ENCODE data around the gene ANKRD11. TPM values are rescaled to one million over a fixed set of nuclear protein-coding genes. Genes with fewer than 3 reads are reported as not detected.

Gene ANKRD11
- total and polyA plus RNA-seq, 8 donors, result 90.7 to 123 (median 98.4) TPM

- DNase-seq (no peak), ATAC-seq (no peak)
- H3K4me3 ChIP-seq, result no peak overlapping the region
- intact Hi-C loops (cut with DNase I), result no loop called here
- H3K9me3 ChIP-seq, result no peaks in the 10 kb centered on the region
- TF ChIP-seq CTCF (IDR thresholded peaks at IDR 0.05), result no peak
- peak overlapping the region in 1 of 2 donors; percentile 46 for H3K27ac ChIP-seq
- peaks cover 49 to 99% of the 10 kb centered on the region in 2 donors for H3K4me1 ChIP-seq
- no peaks in the 10 kb centered on the region for H3K27me3 ChIP-seq
- no peaks in the 10 kb centered on the region for H3K36me3 ChIP-seq
These were observed 45.2 kb downstream of the ANKRD11 start for GRCh38 chr16:89445166-89445565.

- intact Hi-C loops (cut with DNase I), result no loop called here
- Histone ChIP-seq H3K36me3 (no peaks in the 10 kb centered on the region), H3K4me3 (no peak overlapping the region), H3K27me3 (no peaks in the 10 kb centered on the region), H3K9me3 (no peaks in the 10 kb centered on the region), H3K4me1 (peaks cover 49 to 98% of the 10 kb centered on the region in 2 donors), H3K27ac (peak overlapping the region in 1 of 2 donors; percentile 46)
- no peak for DNase-seq
- no peak for ATAC-seq
- TF ChIP-seq CTCF (IDR thresholded peaks at IDR 0.05), result no peak
These were observed 45.6 kb downstream of the ANKRD11 start for GRCh38 chr16:89444728-89445127.

- Histone ChIP-seq H3K9me3 (no peaks in the 10 kb centered on the region), H3K4me3 (no peak overlapping the region), H3K27ac (peak overlapping the region in 1 of 2 donors; percentile 46), H3K36me3 (no peaks in the 10 kb centered on the region), H3K27me3 (no peaks in the 10 kb centered on the region), H3K4me1 (peaks cover 50 to 93% of the 10 kb centered on the region in 2 donors)
- intact Hi-C loops (cut with DNase I), result no loop called here
- ATAC-seq (no peak), DNase-seq (no peak)
- no peak for TF ChIP-seq CTCF (IDR thresholded peaks at IDR 0.05)
These were observed 46.1 kb downstream of the ANKRD11 start for GRCh38 chr16:89444151-89444723.

GRCh38 chr16:89443727-89444084 is 46.7 kb downstream of the ANKRD11 start:
- Histone ChIP-seq H3K4me1 (peaks cover 53 to 88% of the 10 kb centered on the region in 2 donors), H3K4me3 (no peak overlapping the region), H3K9me3 (no peaks in the 10 kb centered on the region), H3K27ac (peak overlapping the region in 1 of 2 donors; percentile 46), H3K36me3 (no peaks in the 10 kb centered on the region), H3K27me3 (no peaks in the 10 kb centered on the region)
- DNase-seq (peak in 1 of 4 donors; percentile 20), ATAC-seq (peak; percentile 41)
- no peak for TF ChIP-seq CTCF (IDR thresholded peaks at IDR 0.05)
- intact Hi-C loops (cut with DNase I), result no loop called here

- no peaks in the 10 kb centered on the region for H3K36me3 ChIP-seq
- TF ChIP-seq CTCF (IDR thresholded peaks at IDR 0.05), result no peak
These were observed 47.2 kb downstream of the ANKRD11 start for GRCh38 chr16:89442990-89443726.

More at GRCh38 chr16:89442990-89443726, 47.2 kb downstream of the ANKRD11 start:
- no peaks in the 10 kb centered on the region for H3K9me3 ChIP-seq
- H3K27me3 ChIP-seq, result no peaks in the 10 kb centered on the region
- H3K4me3 ChIP-seq, result no peak overlapping the region
- peak overlapping the region; percentile 26 to 46 for H3K27ac ChIP-seq
- intact Hi-C loops (cut with DNase I), result no loop called here
- DNase-seq (peak in 2 of 4 donors; percentile 60 to 65), ATAC-seq (peak; percentile 79)
- H3K4me1 ChIP-seq, result peaks cover 53 to 87% of the 10 kb centered on the region in 2 donors

Measured in left lung (tissue), 10 donors.